Retinal pigment epithelial cell (primary cell): ENCODE measurements around the gene UBE2E1.

Experiments
- DNase-seq: peaks from one replicate; pipeline ENCODE4 v3.0.0-alpha.2; 2010; ENCODE audit warnings: low read depth
- H3K4me3 ChIP-seq: 2 replicates; pipeline ENCODE4 v1.5.1; 2011; ENCODE audit warnings: mild to moderate bottlenecking, low read length, control low read depth, moderate library complexity
- CTCF ChIP-seq: conservative IDR thresholded peaks from 2 replicates; pipeline ENCODE4 v1.5.1; 2011; ENCODE audit warnings: low read depth, low read length, control low read depth, inconsistent platforms

Gene UBE2E1

GRCh38 chr3:23819599-23820360, 14.0 kb downstream of the UBE2E1 start:
- no peak overlapping the region for H3K4me3 ChIP-seq
- DNase-seq = no peak
- no peak for TF ChIP-seq CTCF

GRCh38 chr3:23820888-23821287, 15.1 kb downstream of the UBE2E1 start:
- TF ChIP-seq CTCF = no peak
- DNase-seq = no peak
- no peak overlapping the region for H3K4me3 ChIP-seq

GRCh38 chr3:23821858-23822257, 16.1 kb downstream of the UBE2E1 start:
- no peak overlapping the region for H3K4me3 ChIP-seq
- no peak for TF ChIP-seq CTCF
- DNase-seq = no peak

- DNase-seq = no peak
- H3K4me3 ChIP-seq = no peak overlapping the region
- no peak for TF ChIP-seq CTCF
Observed at GRCh38 chr3:23822559-23822958, 16.8 kb downstream of the UBE2E1 start.

DNA sequence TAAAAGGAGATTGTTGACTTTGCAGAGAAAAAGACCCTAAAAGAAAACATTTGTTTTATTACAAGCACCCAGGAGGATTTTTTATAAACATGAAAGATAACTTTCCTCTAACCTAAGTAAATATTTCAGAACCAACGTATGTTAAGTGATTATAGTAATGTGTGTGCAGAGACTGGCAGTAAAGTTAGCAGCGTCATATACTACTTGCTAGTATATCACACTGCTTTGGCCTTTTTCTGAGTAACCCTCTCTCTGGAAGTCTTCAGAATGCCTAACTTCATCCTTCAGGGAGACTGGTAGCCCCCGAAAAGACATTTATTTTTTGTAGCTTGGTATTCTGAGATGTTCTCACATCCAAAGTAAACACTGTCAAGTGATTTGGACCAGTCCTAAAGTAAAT, 17.9 kb downstream of the UBE2E1 start:
- no peak for DNase-seq
- H3K4me3 ChIP-seq = no peak overlapping the region
- no peak for TF ChIP-seq CTCF

DNA sequence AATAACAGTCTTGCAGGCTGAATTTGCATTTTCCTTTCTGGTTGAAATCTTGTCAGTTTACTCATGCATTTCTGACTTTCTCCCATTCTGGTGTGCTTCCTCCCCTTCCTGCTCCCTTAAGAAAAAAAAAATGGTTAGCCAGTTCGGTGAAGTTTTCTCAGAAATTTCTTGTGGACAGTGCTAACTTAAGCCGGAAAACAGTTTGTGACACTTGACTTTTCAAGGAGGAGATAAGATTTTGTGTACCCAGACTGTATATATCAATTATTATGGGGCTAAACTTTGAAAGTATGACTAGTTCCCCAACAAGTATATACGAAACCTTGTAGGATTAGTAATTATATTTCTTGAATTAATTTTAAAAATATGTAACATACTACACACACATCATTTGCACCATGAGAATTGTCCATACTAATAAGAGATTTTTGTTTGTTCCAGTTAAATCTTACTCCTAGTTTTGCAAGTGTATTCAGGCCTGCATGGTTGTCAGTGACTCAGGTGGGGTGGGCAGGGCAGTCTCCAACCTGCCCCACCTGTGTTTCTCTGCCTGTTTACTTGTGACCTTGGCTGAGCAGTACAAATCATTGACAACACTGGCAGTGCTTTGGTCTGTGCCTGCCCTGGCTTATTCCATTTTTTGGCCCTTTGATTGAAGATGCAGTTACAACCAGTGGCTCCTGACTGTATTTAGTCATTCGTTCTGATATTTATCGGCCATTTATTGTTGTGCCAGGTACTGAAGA, 19.1 kb downstream of the UBE2E1 start:
- no peak for DNase-seq
- no peak overlapping the region for H3K4me3 ChIP-seq
- no peak for TF ChIP-seq CTCF

DNA sequence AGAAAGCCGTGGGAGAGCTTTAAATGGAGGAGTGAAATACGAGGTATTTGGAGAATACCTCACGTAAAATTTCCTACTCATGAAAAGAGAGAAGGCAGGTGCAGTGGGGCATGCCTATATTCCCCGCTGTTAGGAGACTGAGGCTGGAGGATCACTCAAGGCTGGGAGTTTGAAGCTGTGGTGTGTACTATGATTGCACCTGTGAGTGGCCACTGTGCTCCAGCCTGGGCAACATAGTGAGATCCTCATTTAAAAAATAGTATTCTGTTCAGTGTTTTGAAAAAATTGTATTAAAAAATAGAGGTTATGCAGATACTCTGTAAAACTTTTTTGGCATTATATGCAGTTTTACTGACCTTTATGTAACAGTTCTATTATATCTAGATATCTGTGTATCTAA, 20.0 kb downstream of the UBE2E1 start:
- no peak for TF ChIP-seq CTCF
- no peak for DNase-seq
- H3K4me3 ChIP-seq = no peak overlapping the region
